Kidney (tissue), 14 donors: ENCODE results near the gene SHD. TPM values are rescaled to one million over a fixed set of nuclear protein-coding genes. Genes with fewer than 3 reads are reported as not detected.

Source experiments
- DNase-seq, 5 donors: peaks; one replicate each; pipeline ENCODE4 v3.0.0-alpha.2; 2013 to 2020
- FAIRE-seq: peaks from 2 replicates; lab custom pipeline; 2012; peaks lifted over from hg19 to GRCh38; lab: Jason Lieb, UNC
- H3K27ac ChIP-seq, 2 donors: one replicate each; pipeline ENCODE4 v1.7.0; 2013; ENCODE audit warnings: low read depth in 2 of 2, low read length in 2 of 2, inconsistent platforms in 1 of 2
- H3K27me3 ChIP-seq: one replicate; pipeline ENCODE4 v1.7.1; 2013; ENCODE audit warnings: low read length, inconsistent platforms; ENCODE audit not compliant: control insufficient read depth, insufficient read depth
- H3K36me3 ChIP-seq, 3 donors: one replicate each; pipeline versions ENCODE4 v1.7.0 to v1.7.1; 2013; ENCODE audit warnings: low read length in 3 of 3, control low read depth in 1 of 3, inconsistent platforms in 1 of 3; ENCODE audit not compliant: insufficient read depth in 3 of 3, control insufficient read depth in 2 of 3
- H3K4me1 ChIP-seq, 3 donors: one replicate each; pipeline versions ENCODE4 v1.7.0 to v1.7.1; 2013; ENCODE audit warnings: low read length in 3 of 3, inconsistent platforms in 1 of 3, low read depth in 1 of 3; ENCODE audit not compliant: control insufficient read depth in 2 of 3, insufficient read depth in 2 of 3
- H3K4me3 ChIP-seq, 3 donors: one replicate each; pipeline versions ENCODE4 v1.7.0 to v1.8.1; 2013; ENCODE audit warnings: low read length in 3 of 3, control low read depth in 1 of 3, inconsistent platforms in 1 of 3
- H3K9ac ChIP-seq, 3 donors: one replicate each; pipeline versions ENCODE4 v1.7.0 to v1.7.1; 2013; ENCODE audit warnings: low read length in 3 of 3, control low read depth in 1 of 3, inconsistent platforms in 1 of 3
- H3K9me3 ChIP-seq, 3 donors: one replicate each; pipeline versions ENCODE4 v1.7.0 to v1.7.1; 2013; ENCODE audit warnings: low read length in 3 of 3, control low read depth in 1 of 3, inconsistent platforms in 1 of 3; ENCODE audit not compliant: control insufficient read depth in 2 of 3, insufficient read depth in 1 of 3
- intact Hi-C: fragments of 100-400 bp; cut with DNase I; formaldehyde crosslinking; loops from one replicate; pipeline ENCODE4 v1.11.1; 2022
- polyA plus RNA-seq: library from polyadenylated mRNA; stranded (reverse); fragments of 350-450 nt; fragmentation: Illumina TruSeq; extraction: RNeasy Lipid Tissue Mini Kit (QIAGEN cat#74804); gene quantifications from one replicate; pipeline ENCODE4 v1.2.3, GENCODE V29; 2014; ENCODE audit warnings: low read depth, low replicate concordance; ENCODE audit not compliant: insufficient read depth
- total RNA-seq: library from RNA; stranded (reverse); fragmentation: NEBNext Ultra II Directional; extraction: Animal tissue kit (Norgen Biotek cat#: 25700); gene quantifications from one replicate; pipeline ENCODE4 v1.2.1, GENCODE V29; 2021
- TF ChIP-seq, protein P1 (sequence below): IDR thresholded peaks from 3 replicates; pipeline ENCODE4 v1.5.1; 2012; ENCODE audit warnings: mild to moderate bottlenecking, moderate library complexity, borderline replicate concordance; ENCODE audit not compliant: insufficient read depth; ENCODE audit errors: extremely low read depth
- donor health status: control.
- donor health status: control.
- donor health status: control.
- donor health status: control.
- donor health status: control.
- donor health status: DM: yes; HTN: yes; CAD: no.
- donor health status: Normal renal cell carcinoma (clear cell type).

SHD gene
- total and polyA plus RNA-seq, 2 donors from 2014 or later = not detected

DNA sequence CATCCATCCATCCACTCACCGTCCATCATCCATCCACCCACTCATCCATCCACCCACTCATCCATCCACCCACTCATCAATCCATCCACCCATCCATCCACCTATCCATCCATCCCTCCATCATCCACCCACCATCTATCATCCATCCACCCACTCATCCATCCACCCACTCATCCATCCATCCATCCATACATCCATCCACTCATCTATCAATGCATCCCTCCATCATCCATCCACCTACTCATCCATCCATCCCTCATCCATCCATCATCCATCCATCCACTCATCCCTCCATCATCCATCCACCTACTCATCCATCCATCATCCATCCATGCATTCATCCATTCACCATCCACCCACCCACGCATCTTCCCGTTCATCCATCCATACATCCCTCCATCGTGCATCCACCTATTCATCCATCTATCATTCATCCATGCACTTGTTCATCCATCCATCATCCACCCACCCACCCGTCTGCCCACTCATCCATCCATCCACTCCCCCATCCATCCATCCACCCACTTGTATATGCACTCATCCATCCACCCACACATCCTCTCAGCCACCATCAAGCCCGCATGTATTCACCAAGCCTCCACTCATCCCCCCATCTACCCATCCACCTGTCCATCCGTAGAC, 56.0 kb downstream of the SHD start:
- TF ChIP-seq, protein P1, sequence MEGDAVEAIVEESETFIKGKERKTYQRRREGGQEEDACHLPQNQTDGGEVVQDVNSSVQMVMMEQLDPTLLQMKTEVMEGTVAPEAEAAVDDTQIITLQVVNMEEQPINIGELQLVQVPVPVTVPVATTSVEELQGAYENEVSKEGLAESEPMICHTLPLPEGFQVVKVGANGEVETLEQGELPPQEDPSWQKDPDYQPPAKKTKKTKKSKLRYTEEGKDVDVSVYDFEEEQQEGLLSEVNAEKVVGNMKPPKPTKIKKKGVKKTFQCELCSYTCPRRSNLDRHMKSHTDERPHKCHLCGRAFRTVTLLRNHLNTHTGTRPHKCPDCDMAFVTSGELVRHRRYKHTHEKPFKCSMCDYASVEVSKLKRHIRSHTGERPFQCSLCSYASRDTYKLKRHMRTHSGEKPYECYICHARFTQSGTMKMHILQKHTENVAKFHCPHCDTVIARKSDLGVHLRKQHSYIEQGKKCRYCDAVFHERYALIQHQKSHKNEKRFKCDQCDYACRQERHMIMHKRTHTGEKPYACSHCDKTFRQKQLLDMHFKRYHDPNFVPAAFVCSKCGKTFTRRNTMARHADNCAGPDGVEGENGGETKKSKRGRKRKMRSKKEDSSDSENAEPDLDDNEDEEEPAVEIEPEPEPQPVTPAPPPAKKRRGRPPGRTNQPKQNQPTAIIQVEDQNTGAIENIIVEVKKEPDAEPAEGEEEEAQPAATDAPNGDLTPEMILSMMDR = no peak
- H3K27me3 ChIP-seq = no peaks in the 10 kb centered on the region
- FAIRE-seq = no peak
- no peaks in the 10 kb centered on the region for H3K9me3 ChIP-seq
- intact Hi-C loops = no loop called here
- no peaks in the 10 kb centered on the region for H3K36me3 ChIP-seq
- H3K9ac ChIP-seq = no peak overlapping the region
- no peak overlapping the region for H3K27ac ChIP-seq
- DNase-seq = no peak
- H3K4me1 ChIP-seq = peaks cover 0 to 3% (median 0%) of the 10 kb centered on the region in 3 donors
- no peak overlapping the region for H3K4me3 ChIP-seq

DNA sequence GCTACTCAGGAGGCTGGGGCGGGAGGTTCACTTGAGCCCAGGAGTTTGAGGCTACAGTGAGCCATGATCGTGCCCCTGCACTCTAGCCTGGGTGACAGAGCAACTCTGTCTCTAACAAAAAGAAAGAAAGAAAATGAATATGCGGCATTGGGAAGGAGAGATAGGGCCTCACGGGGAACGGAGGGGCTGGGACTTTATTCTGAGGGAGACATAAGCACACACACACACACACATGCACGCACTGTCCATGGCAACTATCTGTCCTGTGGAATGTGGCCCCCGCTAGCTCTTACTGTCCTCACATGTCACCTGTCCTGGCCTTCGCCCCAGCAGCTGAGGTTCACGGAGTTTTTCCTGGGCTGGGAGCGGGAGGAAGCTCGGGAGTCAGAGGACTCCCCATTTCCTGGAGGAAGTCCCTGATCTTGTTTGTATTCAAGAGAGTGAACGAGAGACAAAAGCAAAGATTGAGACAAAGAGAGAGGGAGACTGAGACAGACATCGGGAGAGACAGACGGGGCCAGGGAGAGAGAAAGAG, 58.9 kb downstream of the SHD start:
- TF ChIP-seq, protein P1 = no peak
- H3K36me3 ChIP-seq = no peaks in the 10 kb centered on the region
- peak overlapping the region; percentile 55 to 90 (median 55) for H3K9ac ChIP-seq
- H3K4me1 ChIP-seq = peaks cover 0 to 7% (median 3%) of the 10 kb centered on the region in 3 donors
- peak overlapping the region; percentile 46 to 86 (median 63) for H3K4me3 ChIP-seq
- peak overlapping the region in 1 of 2 donors; percentile 33 for H3K27ac ChIP-seq
- H3K9me3 ChIP-seq = no peaks in the 10 kb centered on the region
- intact Hi-C loops = no loop called here
- no peaks in the 10 kb centered on the region for H3K27me3 ChIP-seq
- peak in 4 of 5 donors; percentile 38 to 67 (median 64) for DNase-seq
- no peak for FAIRE-seq

DNA sequence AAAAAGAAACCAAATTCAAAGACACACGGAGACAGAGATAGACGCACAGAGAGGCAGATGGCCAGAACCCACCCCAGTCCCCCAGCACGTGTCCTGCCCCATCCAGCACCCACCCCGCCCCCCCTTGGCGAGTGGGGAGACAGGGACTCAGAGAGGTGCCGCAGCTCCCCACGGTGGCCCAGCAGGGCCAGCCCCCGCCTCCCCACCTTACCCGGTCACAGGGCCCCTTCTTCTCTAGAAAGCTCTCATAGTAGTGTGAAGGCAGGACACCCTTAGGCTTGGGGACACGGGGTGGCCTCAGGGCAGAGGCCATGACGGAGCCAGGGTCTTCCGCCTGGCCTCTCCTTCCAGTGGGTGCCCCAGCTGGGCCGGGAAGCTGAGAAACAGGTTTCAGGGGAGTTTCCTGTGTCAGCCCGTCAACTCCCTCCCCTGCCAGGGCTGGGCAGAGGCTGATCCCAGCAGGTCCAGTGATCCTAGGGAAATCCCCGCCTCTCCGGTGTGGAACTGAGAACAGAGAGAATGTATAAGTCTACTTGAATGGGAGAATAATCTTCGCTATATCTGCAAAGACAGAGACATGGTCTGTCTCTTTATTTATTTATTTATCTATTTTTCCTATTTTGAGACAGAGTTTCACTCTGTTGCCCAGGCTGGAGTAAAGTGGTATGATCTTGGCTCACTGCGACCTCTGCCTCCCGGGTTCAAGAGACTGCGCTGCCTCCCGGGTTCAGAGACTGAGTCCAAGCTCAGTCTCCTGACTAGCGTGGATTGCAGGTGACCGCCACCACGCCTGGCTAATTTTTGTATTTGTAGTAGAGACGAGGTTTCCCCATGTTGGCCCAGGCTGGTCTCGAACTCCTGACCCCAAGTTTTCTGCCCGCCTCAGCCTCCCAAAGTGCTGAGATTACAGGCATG, 59.6 kb downstream of the SHD start, which contains the start of gene STAP2:
TSS of gene STAP2 (minus strand) at position 387 of the 915 bp plus-strand sequence. CDS start at position 313, 74 bp downstream.
- Histone ChIP-seq H3K36me3 (no peaks in the 10 kb centered on the region), H3K9me3 (no peaks in the 10 kb centered on the region), H3K27ac (peak within 1 kb of the TSS in 1 of 2 donors; percentile 69), H3K9ac (peak within 1 kb of the TSS; percentile 55 to 90 (median 55)), H3K4me1 (peaks cover 0 to 9% (median 3%) of the 10 kb centered on the region in 3 donors), H3K4me3 (peak within 1 kb of the TSS; percentile 46 to 86 (median 63)), H3K27me3 (no peaks in the 10 kb centered on the region)
- DNase-seq = peak; percentile 59 to 87 (median 70)
- intact Hi-C loops = no loop called here
- FAIRE-seq = no peak
- TF ChIP-seq, protein P1 = no peak

Other genes with a start within 250 kb of the SHD start
- 53.2 TPM for gene ZBTB7A, start 212.4 kb upstream of the SHD start, total RNA-seq
- gene ZBTB7A, start 212.4 kb upstream of the SHD start, polyA plus RNA-seq = 8.9 TPM
- 105 TPM for gene MAP2K2, start 155.1 kb upstream of the SHD start, total RNA-seq
- 138 TPM for gene MAP2K2, start 155.1 kb upstream of the SHD start, polyA plus RNA-seq
- gene CREB3L3, start 125.6 kb upstream of the SHD start, total RNA-seq = not detected
- gene CREB3L3, start 125.6 kb upstream of the SHD start, polyA plus RNA-seq = 7.4 TPM
- 27.3 TPM for gene SIRT6, start 96.7 kb upstream of the SHD start, total RNA-seq
- gene SIRT6, start 96.7 kb upstream of the SHD start, polyA plus RNA-seq = 27.0 TPM
- gene ANKRD24, start 96.6 kb upstream of the SHD start, total RNA-seq = 0.72 TPM
- gene ANKRD24, start 96.6 kb upstream of the SHD start, polyA plus RNA-seq = 1.8 TPM
- gene EBI3, start 49.7 kb upstream of the SHD start, total RNA-seq = 8.3 TPM
- 1.5 TPM for gene EBI3, start 49.7 kb upstream of the SHD start, polyA plus RNA-seq
- 22.5 TPM for gene YJU2, start 32.2 kb upstream of the SHD start, total RNA-seq
- gene YJU2, start 32.2 kb upstream of the SHD start, polyA plus RNA-seq = 26.0 TPM
- gene TMIGD2, start 23.1 kb downstream of the SHD start, total RNA-seq = 0.47 TPM
- gene TMIGD2, start 23.1 kb downstream of the SHD start, polyA plus RNA-seq = not detected
- gene FSD1, start 25.3 kb downstream of the SHD start, total RNA-seq = 0.85 TPM
- gene FSD1, start 25.3 kb downstream of the SHD start, polyA plus RNA-seq = 1.1 TPM
- 32.3 TPM for gene STAP2, start 59.6 kb downstream of the SHD start, total RNA-seq
- gene STAP2, start 59.6 kb downstream of the SHD start, polyA plus RNA-seq = 61.5 TPM
- 24.1 TPM for gene MPND, start 64.3 kb downstream of the SHD start, total RNA-seq
- gene MPND, start 64.3 kb downstream of the SHD start, polyA plus RNA-seq = 43.5 TPM
- gene SH3GL1, start 121.3 kb downstream of the SHD start, total RNA-seq = 52.7 TPM
- 34.8 TPM for gene SH3GL1, start 121.3 kb downstream of the SHD start, polyA plus RNA-seq
- 10.0 TPM for gene CHAF1A, start 123.4 kb downstream of the SHD start, total RNA-seq
- gene CHAF1A, start 123.4 kb downstream of the SHD start, polyA plus RNA-seq = 2.7 TPM
- 110 TPM for gene UBXN6, start 178.5 kb downstream of the SHD start, total RNA-seq
- gene UBXN6, start 178.5 kb downstream of the SHD start, polyA plus RNA-seq = 177 TPM
- gene HDGFL2, start 193.0 kb downstream of the SHD start, total RNA-seq = 37.8 TPM
- 38.8 TPM for gene HDGFL2, start 193.0 kb downstream of the SHD start, polyA plus RNA-seq
- gene PLIN4, start 239.2 kb downstream of the SHD start, total RNA-seq = 2.2 TPM
- gene PLIN4, start 239.2 kb downstream of the SHD start, polyA plus RNA-seq = 1.6 TPM